GM19397 (cell line): ENCODE data around the gene AK1.

Source experiments
- ATAC-seq: cut with Tn5 transposase; IDR thresholded peaks from one replicate; pipeline ENCODE4 v1.9.1; 2021; ENCODE audit warnings: mild to moderate bottlenecking, moderate library complexity; ENCODE audit not compliant: unreplicated experiment

The AK1 gene

DNA sequence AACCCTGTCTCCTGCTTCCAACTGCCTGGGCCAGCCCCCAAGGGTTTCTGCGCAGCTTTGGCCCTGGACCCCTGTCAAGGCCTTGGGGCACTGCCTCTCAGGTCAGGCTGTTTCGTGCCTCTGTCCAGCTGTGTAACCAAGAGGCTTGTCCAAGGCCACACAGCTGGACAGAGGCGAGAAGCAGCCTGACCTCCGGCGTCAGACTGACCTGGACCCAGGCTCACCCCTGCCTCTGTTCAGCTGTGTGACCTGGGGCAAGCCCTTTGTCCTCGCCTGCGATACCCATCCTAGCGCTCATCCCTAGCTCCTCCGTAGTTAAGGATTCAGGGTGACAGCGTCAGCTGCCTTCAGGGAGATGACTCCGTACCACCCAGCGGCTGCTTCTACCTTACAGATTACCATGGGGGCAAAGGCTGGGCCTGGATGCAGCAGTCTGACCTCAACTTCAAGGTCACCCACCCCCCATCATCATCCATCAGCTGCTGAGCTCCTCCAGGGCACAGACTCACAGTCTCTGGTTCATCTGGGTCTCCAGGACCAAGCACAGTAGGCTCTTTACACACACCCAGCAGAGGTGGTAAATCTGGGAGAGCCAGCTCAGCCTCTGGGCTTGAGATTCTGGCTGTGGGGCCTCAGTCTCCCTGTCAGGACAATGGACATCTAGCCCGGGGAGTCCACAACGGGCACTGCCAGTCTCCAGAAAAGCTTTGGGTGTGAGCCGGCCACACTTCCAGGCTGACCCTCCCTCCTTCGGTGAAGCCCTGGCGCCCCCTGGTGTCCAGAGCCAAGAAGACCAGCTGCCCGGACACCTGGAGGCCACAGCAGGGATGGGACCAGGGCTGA is 7.9 kb downstream of the AK1 start:
- no peak for ATAC-seq

GRCh38 chr9:127868278-127868902 is 9.1 kb downstream of the AK1 start:
- no peak for ATAC-seq

GRCh38 chr9:127867356-127868277 is 9.9 kb downstream of the AK1 start:
- no peak for ATAC-seq

- ATAC-seq, result no peak
Measured at GRCh38 chr9:127866535-127866934, 10.9 kb downstream of the AK1 start.

DNA sequence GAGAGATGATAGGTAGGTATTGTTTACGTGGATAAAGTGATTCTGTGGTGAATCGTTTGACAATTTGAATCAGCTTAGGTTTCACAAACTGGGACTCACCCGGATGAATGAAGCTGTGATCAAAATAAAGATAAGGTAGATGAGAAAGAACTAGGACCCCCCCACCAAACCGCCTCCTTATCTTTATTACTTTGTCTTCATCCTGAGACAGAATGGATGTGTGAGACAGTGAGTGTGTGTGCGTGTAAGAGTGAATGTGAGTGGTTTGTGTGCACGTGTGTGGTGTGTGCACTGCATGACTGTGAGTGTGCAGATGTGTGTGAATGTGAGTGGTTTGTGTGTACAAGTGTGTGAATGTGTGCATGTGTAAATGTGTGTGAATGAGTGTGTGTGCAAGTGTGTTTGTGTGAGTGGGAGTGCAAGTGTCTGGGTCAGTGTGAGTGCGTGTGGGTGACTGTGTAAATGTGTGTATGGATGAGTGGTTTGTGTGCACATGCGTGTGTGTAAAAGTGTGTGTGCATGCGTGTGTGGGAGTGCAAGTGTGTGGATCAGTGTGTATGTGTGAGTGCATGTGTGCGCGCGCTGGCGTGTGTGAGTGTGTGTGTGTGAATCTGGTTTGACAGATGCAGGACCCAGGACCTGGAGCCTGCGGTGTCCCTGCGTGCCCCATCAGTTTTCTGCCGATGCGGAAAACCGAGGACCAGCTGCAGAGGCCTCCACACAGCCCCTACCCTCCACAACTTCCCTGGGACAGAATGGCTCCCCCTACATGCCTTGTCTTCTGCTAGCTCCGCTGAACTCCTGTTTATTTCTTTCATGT is 11.6 kb downstream of the AK1 start:
- no peak for ATAC-seq

DNA sequence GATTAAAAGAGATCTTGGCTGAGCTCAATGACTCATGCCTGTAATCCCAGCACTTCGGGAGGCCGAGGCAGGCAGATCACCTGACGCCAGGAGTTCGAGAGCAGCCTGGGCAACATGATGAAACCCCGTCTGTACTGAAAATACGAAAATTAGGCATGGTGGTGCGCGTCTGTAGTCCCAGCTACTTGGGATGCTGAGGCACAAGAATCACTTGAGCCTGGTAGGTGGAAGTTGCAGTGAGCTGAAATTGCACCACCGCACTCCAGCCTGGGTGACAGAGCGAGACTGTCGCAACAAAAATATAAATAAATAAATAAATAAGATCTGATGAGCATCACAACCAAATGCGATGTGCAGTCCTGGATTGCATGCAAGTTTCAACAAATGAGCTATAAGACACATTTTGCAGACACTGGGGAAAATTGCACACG is 14.3 kb downstream of the AK1 start:
- no peak for ATAC-seq

DNA sequence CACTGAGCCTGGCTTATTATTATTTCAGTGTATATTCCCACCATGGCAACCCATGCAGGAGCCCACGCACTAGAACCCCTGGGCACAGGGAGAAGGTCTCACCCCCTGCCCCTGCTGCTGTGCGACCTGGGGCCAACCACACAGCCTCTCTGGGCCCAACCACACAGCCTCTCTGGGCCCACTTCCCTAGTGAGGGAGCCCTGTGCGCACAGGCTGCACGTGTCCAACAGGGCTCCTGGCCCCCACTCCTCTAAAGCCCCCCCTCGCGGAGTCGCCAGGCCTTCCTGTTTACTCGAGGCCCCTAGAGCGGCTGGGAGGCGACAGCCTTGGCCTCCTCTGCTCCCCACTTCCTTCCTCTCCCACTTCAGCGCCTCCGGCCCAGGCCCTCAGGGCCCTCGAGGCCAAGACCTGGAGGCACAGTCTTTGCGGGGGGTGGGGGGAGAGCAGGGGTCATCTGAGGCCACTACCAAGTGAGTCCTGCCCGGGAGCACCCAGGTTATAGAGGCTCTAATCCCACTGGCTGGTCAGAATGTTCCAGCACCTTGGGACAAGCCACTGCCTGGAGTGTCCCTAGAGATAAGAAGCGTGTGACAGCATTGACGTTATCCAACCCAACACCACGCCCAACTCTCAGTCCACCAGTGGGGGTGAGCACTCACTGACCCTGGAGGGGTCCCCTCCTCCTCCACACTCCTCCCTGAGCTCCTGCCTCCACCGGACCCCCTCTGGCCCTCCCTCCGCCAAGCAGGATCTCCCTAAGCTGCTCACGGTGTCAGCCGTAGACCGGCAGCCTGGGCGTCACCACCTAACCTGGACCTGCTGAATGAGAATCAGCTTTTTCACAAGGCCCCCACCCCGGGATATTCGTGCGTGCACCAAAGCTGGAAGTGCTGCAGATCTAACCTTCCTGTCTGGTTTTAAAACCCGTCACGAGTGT is 15.1 kb downstream of the AK1 start:
- no peak for ATAC-seq

GRCh38 chr9:127860779-127861178 is 16.7 kb downstream of the AK1 start:
- no peak for ATAC-seq

DNA sequence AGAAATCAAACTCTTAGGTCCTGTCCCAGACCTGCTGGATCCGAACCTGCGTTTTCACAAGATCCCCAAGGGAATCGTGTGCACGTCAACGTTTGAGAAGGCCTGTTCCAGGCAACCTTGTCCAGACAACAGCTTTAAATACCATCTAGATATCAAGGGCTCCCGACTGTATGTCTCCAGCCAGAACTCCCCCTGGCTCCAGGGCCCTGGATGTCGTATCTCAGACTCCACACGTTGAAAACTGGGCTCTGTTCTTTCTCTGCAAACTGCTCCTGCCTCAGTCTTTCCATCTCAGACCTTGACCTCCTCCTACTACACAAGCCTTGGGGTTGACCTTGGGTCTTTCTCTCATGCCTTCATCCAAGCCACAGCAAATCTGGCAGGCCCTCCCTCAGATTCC is 17.2 kb downstream of the AK1 start:
- no peak for ATAC-seq

DNA sequence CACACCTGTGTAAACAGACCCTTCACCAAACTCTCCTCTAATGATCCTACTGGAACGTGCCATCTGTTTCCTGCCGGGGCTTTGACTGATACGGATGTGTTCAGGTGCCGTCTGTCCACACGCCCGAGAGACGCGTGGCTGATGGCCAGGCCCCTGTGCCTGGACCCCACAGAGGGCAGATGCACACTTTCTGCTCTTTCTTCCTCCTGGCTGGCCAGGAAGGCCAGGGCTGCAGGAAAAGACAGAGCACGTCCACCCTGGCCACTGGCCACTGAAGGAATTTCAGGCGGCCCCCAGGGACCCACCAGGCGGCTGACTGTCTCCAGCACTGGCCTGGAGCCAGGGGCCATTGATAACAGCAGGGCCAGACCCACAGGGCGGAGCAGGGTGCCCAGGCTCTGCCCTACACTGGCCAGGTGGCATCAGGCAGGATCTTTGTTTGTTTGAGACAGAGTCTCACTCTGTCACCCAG is 19.4 kb downstream of the AK1 start:
- ATAC-seq, result no peak

GRCh38 chr9:127857278-127857677 is 20.2 kb downstream of the AK1 start:
- no peak for ATAC-seq

GRCh38 chr9:127856729-127857116 is 20.8 kb downstream of the AK1 start:
- ATAC-seq, result no peak

- no peak for ATAC-seq
Measured at GRCh38 chr9:127856094-127856728, 21.3 kb downstream of the AK1 start.

- no peak for ATAC-seq
Measured at GRCh38 chr9:127855522-127855921, 22.0 kb downstream of the AK1 start.

GRCh38 chr9:127854960-127855359 is 22.5 kb downstream of the AK1 start:
- ATAC-seq, result no peak

GRCh38 chr9:127854184-127854806 is 23.2 kb downstream of the AK1 start, which contains the start of gene ENG:
Gene ENG (minus strand): TSS chr9:127854658. CDS start chr9:127854355, 303 bp downstream.
- no peak for ATAC-seq

DNA sequence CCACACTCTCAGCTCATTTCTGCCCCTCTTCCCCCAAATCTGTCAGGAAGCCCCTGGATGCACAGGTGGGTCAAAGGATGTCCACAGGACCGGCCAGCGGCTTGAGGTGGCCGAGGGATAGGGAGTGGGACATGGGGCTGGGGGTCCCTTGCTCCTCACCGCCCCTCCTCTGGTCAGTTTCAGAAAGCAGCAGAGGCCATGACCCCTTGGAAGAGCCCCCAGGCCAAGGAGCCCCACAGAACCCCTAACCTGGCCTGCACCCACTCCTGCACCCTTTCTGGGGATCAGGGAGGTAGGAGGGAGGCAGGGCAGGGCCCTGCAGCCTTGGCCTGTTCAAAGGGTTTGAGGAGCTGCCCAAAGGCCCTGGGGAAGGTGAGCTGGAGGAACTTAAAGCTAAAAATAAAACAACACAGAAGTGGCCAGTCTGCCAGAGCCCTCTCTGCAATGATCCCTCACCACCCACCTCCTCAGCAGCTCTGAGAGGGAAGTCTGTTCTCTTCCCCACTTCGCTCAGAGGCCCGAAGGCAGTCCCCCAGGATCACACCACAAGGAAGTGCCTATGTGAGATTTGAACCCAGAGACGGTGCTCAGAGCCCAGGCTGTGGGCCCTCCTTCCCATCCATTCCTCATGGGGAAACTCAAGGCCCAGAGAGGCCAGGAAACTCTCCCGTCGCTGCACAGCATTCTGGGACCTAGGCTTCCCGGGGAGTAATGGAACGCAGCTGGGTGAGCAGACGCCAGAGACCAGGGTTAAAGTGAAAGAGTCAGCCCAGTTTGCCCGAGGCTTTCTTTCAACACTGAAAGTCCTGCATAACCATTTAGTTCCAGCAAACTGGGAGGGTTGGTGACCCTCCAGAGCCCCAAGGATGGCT is 23.9 kb downstream of the AK1 start:
- no peak for ATAC-seq
